HG03159 (cell line): Measurements from ENCODE around the gene GFAP.

Experiments
- ATAC-seq: cut with Tn5 transposase; IDR thresholded peaks from one replicate; pipeline ENCODE4 v1.9.1; 2021; ENCODE audit warnings: mild to moderate bottlenecking, moderate library complexity; ENCODE audit not compliant: unreplicated experiment

Gene GFAP

DNA sequence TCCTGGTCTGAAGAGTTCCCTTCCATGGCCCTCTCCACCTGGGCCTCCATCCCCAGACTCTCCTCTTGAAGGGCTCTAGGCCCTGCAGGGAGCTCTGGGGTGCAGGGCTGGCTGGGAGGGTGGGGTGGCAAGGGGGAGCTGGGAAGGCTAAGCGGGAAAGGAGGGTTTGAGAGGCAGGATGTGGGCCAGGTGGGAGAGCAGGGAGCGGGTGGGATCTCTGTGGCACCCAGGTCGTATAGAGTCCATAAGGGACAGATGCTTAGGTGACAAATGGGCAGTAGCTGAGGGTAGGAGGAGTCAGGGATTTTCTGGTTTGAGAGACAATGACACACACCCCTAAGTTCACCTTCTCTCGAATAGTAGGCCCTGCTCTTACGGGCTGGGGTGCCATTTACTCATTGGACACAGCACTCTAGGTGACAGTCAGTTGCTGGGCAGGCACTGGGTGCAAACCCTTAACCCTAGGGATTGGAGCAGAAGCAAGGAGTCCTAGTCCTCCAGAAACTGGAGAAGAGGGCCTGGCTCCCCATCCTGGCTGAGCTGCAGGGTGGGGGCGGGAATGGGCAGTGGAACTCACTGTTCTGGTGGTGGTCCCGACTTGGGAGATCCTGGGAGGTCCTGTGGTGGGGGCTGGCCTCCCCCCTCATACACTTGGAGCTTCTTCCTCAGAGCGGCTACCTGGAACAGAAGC lies 16.9 kb upstream of the GFAP start:
- no peak for ATAC-seq

GRCh38 chr17:44931376-44931775 lies 16.1 kb upstream of the GFAP start:
- no peak for ATAC-seq

DNA sequence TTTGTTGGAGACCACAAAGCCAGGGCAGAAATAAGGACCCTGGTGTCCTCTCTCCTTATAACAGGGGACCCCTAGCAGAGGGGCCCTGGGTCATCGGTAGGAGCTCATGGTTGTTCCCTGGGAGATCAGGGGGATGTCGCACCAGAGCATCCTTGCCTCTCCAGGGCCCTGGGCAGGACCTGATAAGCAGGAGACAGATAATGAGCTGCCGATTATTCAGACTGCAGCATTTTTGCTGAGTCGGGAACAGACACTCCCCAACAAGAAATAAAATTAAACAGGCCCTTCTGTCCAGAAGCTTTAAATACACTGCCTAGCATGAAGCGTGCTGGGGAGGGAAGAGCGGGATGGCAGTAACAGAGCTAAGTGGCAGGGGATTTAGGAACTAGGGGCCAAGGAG lies 15.4 kb upstream of the GFAP start:
- no peak for ATAC-seq

- ATAC-seq, result no peak
Measured at GRCh38 chr17:44928950-44929720, 13.8 kb upstream of the GFAP start.

DNA sequence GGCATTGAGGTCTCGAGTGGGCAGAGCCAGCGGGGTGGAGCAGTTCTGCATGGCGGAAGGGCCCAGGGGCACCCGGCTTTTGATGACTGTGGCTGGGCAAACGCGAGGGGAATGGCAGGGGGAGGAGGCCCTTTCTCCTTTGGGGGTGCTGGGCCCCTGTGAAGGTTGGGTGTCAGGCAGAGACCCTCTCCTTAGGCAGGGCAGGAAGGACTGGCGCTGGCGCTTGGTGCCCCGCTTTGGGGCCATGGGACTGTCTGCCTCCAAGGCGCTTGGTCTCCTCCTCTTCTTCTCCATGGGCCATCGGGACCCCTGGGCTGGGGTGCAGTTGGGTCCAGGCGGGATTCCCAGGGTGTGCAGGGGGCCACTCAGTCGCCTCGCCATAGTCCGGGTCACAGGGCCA lies 12.8 kb upstream of the GFAP start:
- no peak for ATAC-seq

DNA sequence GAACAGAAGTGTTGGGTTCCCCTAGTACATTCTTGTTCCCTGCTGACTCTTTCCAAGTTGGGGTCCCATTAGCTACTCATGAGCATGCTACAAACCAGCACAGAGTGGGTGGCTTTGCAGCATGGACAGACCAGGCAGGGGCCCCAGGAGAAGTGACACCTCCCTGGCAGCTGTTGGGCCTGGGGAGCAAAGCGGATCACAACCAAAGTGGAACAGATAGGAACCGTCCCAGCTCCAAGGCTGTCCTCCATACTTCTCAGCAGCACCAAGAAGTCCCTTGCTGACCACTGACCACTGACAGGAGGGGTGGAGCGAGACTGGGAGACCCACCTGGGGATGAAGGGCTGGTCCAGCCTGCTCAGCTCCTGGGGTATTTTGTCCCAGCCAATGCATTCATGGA lies 12.4 kb upstream of the GFAP start:
- ATAC-seq, result no peak

DNA sequence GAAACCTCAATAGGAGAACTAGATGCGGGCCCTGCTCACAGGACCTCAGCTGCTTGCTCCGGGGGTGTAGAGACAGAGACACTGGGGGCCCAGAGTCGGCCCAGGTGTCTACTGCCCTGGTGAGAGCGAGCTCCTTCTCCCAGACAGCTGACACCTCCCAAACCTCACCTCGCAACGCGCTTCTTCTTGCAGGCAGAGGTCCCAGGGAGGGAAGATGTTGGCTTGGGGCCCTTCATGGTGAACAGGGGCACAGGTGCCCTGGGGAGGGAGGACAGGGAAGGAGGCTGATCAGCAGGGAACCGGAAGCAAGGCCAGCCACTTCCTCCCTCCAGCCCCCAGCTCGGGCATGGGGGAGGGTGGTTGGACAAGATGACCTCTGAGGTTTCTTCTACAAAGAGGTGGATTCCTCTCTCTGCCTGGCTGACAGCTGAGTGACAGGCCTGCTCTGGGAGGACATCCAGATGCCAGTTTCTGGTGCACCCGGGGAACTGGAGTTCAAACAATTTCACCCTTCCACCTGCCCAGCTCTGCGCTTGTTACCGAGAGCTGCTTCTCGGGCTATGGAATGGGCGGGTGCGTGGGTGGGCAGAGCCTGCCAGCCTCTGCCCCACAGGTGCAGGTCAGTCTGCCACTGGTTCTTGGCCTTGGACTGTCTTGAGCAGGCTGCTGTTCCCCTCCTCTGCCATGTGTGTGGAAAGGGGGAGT lies 11.7 kb upstream of the GFAP start:
- no peak for ATAC-seq

DNA sequence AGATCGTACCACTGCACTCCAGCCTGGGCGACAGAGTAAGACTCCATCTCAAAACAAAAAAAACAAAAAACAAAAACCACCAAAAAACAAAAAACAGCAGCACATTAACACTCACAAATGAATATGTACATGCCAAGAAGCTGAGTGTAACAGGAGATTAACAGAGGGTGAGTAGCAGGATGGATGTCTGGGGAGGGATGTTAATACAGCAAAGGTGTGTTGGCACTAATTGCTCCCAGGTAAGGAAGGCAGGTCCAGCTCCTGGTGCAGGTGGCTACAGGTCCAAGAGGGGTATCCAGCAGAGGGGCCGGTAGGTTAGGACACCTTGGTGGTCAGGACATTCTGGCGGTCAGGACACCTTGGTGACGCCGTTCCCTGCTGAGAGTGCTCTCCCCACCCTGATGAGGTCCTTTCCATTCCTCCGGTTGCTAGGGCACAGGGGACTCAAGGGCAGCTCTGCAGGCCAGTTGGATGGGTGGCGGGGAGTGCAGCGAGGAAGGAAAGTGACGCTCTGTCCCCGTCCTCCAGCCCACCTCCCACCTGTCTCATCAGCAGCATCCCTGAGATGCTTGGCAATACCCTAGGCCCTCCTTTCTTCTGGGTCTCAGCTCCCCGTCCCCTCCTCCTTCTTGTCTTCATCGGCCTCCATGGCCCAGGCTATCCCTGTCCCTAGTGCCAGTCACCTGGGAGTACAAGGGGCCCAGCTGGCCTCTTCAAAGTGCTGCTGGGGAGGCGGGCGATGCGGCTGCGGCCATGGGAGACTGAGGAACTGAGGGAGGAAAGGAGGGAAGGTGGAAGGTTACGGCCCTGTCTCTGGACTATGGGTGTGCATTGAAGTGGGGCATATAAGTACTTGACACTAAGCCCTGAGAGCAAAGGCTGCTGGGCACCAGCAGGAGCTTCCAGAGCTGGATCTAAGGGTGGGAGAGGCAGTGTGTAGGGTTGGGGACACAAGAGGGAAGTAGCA lies 10.7 kb upstream of the GFAP start:
- no peak for ATAC-seq

DNA sequence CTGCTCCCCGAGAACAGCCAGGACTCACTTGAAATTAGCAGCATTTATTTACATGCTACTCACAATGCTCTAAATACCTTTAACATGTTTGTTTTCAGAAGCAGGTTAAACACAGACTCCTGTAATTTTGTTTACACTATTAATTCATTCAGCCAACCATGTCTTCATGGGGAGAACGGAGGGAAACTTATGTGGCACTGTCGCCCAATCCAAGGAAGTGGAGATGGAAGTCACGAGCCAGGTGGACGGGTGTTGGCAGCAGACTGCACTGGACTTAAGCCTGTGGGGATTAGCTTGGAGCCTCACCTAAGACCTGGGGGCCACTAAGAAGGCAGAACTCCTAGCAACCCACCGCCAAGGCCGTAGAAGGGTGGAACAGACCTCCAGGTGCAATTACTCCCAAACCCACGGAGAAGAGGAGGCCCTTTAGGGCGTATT lies 8.8 kb upstream of the GFAP start:
- ATAC-seq, result no peak

- no peak for ATAC-seq
Measured at GRCh38 chr17:44922746-44923470, 7.6 kb upstream of the GFAP start.

DNA sequence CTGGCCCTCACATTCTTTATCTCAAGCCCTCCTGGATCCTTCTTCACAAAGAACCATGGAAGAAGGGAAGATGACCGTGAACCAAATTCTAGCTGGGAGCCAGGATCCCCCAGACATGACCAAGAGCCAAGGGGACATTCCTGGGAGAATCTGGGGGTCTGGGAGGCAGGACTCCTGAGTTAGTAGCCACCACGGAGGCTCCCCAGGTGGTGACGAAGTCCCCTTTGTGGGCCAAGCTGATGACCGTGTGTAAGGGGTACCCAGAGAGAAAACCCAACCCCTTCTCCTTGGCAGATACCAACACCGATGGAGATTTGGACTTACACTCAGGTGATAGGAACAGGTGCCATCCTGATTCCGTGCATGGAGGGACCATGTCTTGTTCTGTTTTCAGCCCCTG lies 6.8 kb upstream of the GFAP start:
- ATAC-seq, result no peak

- ATAC-seq, result no peak
Measured at GRCh38 chr17:44921122-44921882, 6.0 kb upstream of the GFAP start.

DNA sequence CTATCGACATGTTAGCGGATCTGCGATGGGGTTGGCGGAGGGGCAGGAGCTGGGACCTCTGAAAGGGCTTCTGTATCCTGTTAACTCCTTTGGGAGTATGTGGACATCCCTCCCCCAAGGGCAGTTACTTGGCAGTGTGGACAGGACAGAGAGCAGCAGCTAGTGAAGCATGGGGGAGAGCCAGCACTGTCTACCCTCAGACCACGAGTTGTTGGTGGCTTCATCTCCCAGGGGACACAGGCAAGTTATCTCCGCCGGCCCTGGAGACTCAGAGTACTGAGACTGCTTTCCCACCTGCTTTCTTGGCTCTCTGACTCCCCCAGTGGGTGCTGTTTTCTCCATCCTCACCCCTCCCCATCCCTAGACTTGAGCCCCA lies 5.3 kb upstream of the GFAP start:
- no peak for ATAC-seq

GRCh38 chr17:44919885-44920564 lies 4.7 kb upstream of the GFAP start:
- ATAC-seq, result no peak

DNA sequence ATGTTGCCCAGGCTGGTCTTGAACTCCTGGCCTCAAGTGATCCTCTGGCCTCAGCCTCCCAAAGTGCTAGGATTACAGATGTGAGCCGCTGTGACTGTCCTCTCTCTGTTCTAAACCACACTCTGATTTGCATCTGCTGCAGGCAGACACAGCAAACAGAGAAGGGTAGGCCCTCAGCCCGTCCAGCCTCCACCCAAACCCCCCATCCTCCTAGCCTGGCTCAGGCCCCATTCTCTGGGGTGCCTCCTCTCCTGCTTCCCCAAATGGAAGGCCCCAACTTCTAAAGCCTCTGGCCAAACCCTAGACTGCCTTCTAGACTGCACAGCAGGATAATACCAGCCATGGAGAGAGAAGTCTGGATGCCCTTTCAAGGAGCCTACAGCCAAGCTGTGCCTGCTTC lies 4.1 kb upstream of the GFAP start:
- no peak for ATAC-seq

DNA sequence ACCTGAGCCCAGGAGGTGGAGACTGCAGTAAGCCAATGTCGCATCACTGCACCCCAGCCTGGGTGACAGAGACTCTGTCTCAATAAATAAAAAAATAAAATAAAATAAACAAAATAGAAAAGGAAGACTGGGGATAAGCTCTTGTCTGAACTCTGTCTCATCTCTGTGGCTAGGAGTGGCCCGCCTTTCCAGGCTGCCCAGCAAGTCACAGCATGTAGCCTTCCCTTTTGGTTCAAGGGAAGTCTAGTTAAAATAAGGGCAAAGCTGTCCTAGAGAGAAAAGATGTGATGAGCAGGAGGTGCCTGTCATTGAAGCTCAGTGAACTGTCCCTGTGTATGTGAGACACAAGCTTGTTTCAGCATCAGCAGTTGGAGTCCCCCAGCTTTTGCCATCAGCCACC lies 2.7 kb upstream of the GFAP start:
- ATAC-seq, result no peak

DNA sequence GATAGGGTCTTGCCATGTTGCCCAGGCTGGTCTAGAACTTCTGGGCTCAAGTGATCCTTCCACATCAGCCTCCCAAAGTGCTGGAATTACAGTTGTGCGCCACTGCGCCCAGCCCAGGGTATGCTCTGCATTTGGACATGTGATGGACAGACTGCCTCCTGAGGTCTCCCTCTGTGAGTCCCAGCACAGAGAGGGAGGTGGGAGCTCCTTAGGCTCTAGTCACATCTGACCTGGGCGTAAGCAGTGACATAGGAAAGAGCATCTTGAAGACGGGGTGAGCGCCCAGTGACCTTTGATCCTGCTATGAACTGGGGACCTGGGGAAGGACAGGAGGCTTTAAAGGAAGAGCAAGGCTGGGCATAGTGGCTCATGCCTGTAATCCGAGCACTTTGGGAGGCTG lies 2.2 kb upstream of the GFAP start:
- no peak for ATAC-seq

DNA sequence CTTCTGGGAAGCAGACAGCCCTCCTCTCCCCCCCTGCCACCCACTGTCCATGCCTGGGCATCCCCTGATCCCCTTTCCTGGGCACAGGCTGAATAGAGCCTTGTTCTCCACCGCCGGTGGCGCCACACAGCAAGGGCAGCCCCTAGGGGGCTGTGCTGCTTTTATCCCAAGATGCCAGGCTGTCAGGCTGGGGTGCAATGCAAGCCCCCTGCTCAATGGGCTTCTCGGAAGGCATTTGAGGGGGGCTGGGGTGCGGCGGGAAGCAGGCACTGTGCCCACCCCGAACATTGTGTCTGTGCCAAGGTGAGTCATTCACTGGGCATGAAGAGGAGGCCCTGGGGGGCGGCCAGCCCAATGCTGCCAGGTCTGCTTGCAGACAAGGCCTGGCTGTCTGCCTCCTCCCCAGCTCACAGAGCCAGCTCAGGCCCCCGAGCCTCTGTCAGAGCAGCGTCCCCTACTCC lies 1.5 kb upstream of the GFAP start:
- no peak for ATAC-seq
